Measurements from ENCODE around the gene MCM6. TPM values are rescaled to one million over a fixed set of nuclear protein-coding genes. Genes with fewer than 3 reads are reported as not detected.

The MCM6 gene
- total RNA-seq, 4 donors from 2014 or later = 0.37 to 7.9 (median 3.7) TPM

DNA sequence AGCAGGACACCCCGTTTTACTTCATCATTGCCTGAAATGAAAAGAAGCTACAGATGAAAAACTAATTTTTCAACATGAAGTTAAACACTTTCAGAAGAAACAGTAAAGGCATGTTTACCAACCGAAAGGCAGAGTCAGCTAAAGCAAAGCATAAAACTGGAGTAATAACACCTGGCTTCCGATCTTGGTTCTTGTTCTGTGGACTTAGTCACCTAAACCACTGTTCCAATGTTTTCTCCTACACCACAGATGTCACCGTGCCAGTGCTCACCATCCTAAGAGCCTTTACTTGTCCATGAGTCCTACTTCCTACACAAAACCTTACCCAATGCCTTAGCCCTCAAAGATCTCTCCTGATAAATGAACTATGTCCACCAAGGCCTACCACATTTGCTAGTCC lies 13.5 kb downstream of the MCM6 start:
- WGBS, 2 donors (ENCODE audit: low coverage in 1 of 2) = 78 to 87% methylated on average over 3 to 4 of the region's 4 CpGs
- H3K4me1 ChIP-seq = no peaks in the 10 kb centered on the region
- no peaks in the 10 kb centered on the region for H3K9me3 ChIP-seq
- TF ChIP-seq POLR2AphosphoS5 (IDR thresholded peaks at IDR 0.05) (no peak), EP300 (IDR thresholded peaks at IDR 0.05; ENCODE audit: low read depth) (no peak), POLR2A (IDR thresholded peaks at IDR 0.05) (no peak)
- TF ChIP-seq, protein P1, sequence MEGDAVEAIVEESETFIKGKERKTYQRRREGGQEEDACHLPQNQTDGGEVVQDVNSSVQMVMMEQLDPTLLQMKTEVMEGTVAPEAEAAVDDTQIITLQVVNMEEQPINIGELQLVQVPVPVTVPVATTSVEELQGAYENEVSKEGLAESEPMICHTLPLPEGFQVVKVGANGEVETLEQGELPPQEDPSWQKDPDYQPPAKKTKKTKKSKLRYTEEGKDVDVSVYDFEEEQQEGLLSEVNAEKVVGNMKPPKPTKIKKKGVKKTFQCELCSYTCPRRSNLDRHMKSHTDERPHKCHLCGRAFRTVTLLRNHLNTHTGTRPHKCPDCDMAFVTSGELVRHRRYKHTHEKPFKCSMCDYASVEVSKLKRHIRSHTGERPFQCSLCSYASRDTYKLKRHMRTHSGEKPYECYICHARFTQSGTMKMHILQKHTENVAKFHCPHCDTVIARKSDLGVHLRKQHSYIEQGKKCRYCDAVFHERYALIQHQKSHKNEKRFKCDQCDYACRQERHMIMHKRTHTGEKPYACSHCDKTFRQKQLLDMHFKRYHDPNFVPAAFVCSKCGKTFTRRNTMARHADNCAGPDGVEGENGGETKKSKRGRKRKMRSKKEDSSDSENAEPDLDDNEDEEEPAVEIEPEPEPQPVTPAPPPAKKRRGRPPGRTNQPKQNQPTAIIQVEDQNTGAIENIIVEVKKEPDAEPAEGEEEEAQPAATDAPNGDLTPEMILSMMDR (IDR thresholded peaks at IDR 0.05) = no peak
- intact Hi-C loops (cut with DNase I; ENCODE audit: low total_unique reads) = no loop called here
- H3K27ac ChIP-seq = no peak overlapping the region
- in situ Hi-C loops (cut with MboI; ENCODE audit: low pct_ligation_motif_present in 1 of 4, low pct_unique_long_range_greater_than_20kb in 1 of 4, low sequenced_read_pairs in 3 of 4) = no loop called here
- no peak overlapping the region for H3K4me3 ChIP-seq
- peaks cover 0 to 39% (median 5%) of the 10 kb centered on the region in 4 donors for H3K36me3 ChIP-seq
- H3K27me3 ChIP-seq = no peaks in the 10 kb centered on the region
- no peak for DNase-seq

DNA sequence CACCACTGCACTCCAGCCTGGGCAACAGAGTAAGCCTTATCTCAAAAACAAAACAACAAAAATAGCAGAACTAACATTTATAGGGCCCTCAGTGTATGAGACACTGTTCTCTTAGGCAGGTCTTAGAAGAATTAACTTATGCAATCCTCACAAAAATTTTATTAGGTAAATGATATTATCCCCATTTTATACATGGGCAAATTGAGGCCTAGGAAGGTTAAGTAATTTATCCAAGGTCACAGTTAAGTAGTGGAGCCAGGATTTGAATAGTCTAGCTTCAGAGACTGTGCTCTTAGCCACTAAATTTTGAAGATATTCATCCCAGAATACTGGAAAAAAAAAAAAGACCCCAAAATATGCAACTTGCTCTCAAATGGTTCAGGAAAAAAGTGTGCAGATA lies 22.8 kb downstream of the MCM6 start:
- TF ChIP-seq, protein P1 (IDR thresholded peaks at IDR 0.05) = no peak
- TF ChIP-seq POLR2A (IDR thresholded peaks at IDR 0.05) = no peak
- TF ChIP-seq EP300 (IDR thresholded peaks at IDR 0.05; ENCODE audit: low read depth) = no peak
- TF ChIP-seq POLR2AphosphoS5 (IDR thresholded peaks at IDR 0.05) = no peak
- Histone ChIP-seq H3K27me3 (no peaks in the 10 kb centered on the region), H3K36me3 (peaks cover 0 to 7% (median 3%) of the 10 kb centered on the region in 4 donors), H3K9me3 (no peaks in the 10 kb centered on the region), H3K4me1 (no peaks in the 10 kb centered on the region), H3K4me3 (no peak overlapping the region), H3K27ac (no peak overlapping the region)
- no peak for DNase-seq
- intact Hi-C loops (cut with DNase I; ENCODE audit: low total_unique reads) (no loop called here), in situ Hi-C loops (cut with MboI; ENCODE audit: low pct_ligation_motif_present in 1 of 4, low pct_unique_long_range_greater_than_20kb in 1 of 4, low sequenced_read_pairs in 3 of 4) (no loop called here)

DNA sequence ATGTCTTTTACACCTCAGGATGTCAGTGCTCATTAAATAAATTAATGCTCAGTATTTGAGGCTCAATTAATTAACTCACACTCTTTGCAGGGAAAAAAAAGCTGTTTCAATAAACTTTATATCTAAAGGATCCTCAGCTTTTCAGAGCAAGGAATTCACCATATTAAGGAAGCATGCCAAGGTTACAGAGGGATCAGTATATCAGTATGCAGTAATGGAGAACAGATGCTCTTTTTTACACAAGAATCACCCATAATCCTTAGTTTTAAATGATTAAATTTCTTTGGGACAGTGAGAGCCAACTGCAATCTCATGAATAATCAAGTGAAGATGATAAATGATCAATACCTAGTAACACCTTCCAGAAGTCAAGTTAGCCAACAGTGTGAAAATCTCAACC lies 24.4 kb downstream of the MCM6 start:
- H3K27ac ChIP-seq = no peak overlapping the region
- peaks cover 0 to 7% (median 0%) of the 10 kb centered on the region in 4 donors for H3K36me3 ChIP-seq
- no peak for TF ChIP-seq EP300 (IDR thresholded peaks at IDR 0.05; ENCODE audit: low read depth)
- TF ChIP-seq, protein P1 (IDR thresholded peaks at IDR 0.05) = no peak
- no peak for TF ChIP-seq POLR2A (IDR thresholded peaks at IDR 0.05)
- no peak for TF ChIP-seq POLR2AphosphoS5 (IDR thresholded peaks at IDR 0.05)
- no peaks in the 10 kb centered on the region for H3K9me3 ChIP-seq
- in situ Hi-C loops (cut with MboI; ENCODE audit: low pct_ligation_motif_present in 1 of 4, low pct_unique_long_range_greater_than_20kb in 1 of 4, low sequenced_read_pairs in 3 of 4) (no loop called here), intact Hi-C loops (cut with DNase I; ENCODE audit: low total_unique reads) (no loop called here)
- H3K4me3 ChIP-seq = no peak overlapping the region
- H3K4me1 ChIP-seq = no peaks in the 10 kb centered on the region
- DNase-seq = no peak
- H3K27me3 ChIP-seq = no peaks in the 10 kb centered on the region

DNA sequence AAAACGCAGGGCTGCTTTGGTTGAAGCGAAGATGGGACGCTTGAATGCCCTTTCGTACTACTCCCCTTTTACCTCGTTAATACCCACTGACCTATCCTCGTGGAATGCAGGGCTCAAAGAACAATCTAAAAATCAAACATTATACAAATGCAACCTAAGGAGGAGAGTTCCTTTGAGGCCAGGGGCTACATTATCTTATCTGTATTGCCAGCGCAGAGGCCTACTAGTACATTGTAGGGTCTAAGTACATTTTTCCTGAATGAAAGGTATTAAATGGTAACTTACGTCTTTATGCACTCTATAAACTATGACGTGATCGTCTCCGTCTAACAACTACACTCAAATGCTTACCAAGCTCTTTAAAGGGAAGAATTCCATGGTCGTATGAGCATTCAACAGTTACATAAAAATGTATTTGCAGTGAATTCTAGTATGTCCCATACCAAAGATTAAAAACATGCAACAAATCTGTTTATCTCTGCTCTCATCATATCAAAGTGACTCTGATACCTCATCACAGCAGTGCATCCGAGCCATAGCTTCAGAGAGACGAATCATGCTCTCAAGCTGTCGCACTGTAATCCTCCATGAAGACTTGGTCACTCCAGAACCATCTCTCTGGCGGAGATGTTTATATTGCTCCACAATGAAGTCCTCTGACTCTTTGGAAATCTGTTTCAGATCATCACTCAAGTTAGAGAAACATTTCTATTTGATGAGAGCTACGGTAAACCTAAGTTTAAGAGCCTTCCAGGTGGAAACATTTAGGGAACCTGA lies 25.2 kb downstream of the MCM6 start:
- no peaks in the 10 kb centered on the region for H3K9me3 ChIP-seq
- no peaks in the 10 kb centered on the region for H3K4me1 ChIP-seq
- H3K27me3 ChIP-seq = no peaks in the 10 kb centered on the region
- 87 to 92% methylated on average over 14 to 17 of the region's 17 CpGs for WGBS, 2 donors (ENCODE audit: low coverage in 1 of 2)
- no peak for TF ChIP-seq EP300 (IDR thresholded peaks at IDR 0.05; ENCODE audit: low read depth)
- no peak for TF ChIP-seq POLR2AphosphoS5 (IDR thresholded peaks at IDR 0.05)
- TF ChIP-seq, protein P1 (IDR thresholded peaks at IDR 0.05) = no peak
- no peak for TF ChIP-seq POLR2A (IDR thresholded peaks at IDR 0.05)
- DNase-seq = no peak
- peaks cover 0 to 7% (median 0%) of the 10 kb centered on the region in 4 donors for H3K36me3 ChIP-seq
- intact Hi-C loops (cut with DNase I; ENCODE audit: low total_unique reads) (no loop called here), in situ Hi-C loops (cut with MboI; ENCODE audit: low pct_ligation_motif_present in 1 of 4, low pct_unique_long_range_greater_than_20kb in 1 of 4, low sequenced_read_pairs in 3 of 4) (no loop called here)
- no peak overlapping the region for H3K4me3 ChIP-seq
- H3K27ac ChIP-seq = no peak overlapping the region
